GM15510 (cell line): ENCODE measurements around the gene PERP.

ENCODE experiments used
- POLR2A ChIP-seq: IDR thresholded peaks from 3 replicates; pipeline ENCODE4 v1.6.1; 2011; ENCODE audit warnings: borderline replicate concordance; ENCODE audit not compliant: insufficient read length; ENCODE audit errors: extremely low read depth

PERP gene

GRCh38 chr6:138109042-138109997 is 2.1 kb upstream of the PERP start:
- no peak for TF ChIP-seq POLR2A

- no peak for TF ChIP-seq POLR2A
Observed at GRCh38 chr6:138107752-138108592, 753 bp upstream of the PERP start.

GRCh38 chr6:138106665-138107077 is 548 bp downstream of the PERP start:
- no peak for TF ChIP-seq POLR2A

- no peak for TF ChIP-seq POLR2A
Observed at GRCh38 chr6:138105880-138106664, 1.1 kb downstream of the PERP start.

- no peak for TF ChIP-seq POLR2A
Observed at GRCh38 chr6:138105446-138105845, 1.8 kb downstream of the PERP start.

- TF ChIP-seq POLR2A: no peak
Observed at GRCh38 chr6:138104618-138105213, 2.5 kb downstream of the PERP start.

GRCh38 chr6:138103871-138104270 is 3.3 kb downstream of the PERP start:
- no peak for TF ChIP-seq POLR2A

GRCh38 chr6:138101946-138102731 is 5.1 kb downstream of the PERP start:
- no peak for TF ChIP-seq POLR2A

- no peak for TF ChIP-seq POLR2A
Observed at GRCh38 chr6:138099832-138100231, 7.4 kb downstream of the PERP start.

GRCh38 chr6:138098306-138098705 is 8.9 kb downstream of the PERP start:
- TF ChIP-seq POLR2A: no peak

GRCh38 chr6:138094260-138094659 is 13.0 kb downstream of the PERP start:
- no peak for TF ChIP-seq POLR2A

- TF ChIP-seq POLR2A: no peak
Observed at GRCh38 chr6:138093632-138094031, 13.6 kb downstream of the PERP start.

- TF ChIP-seq POLR2A: no peak
Observed at GRCh38 chr6:138092686-138093085, 14.5 kb downstream of the PERP start.
